ENCODE results near the gene BMAL1.
A peak's percentile ranks its signal among the peaks of the same experiment; 100 is the strongest.

The BMAL1 gene

GRCh38 chr11:13279487-13279834 is 1.9 kb downstream of the BMAL1 start:
- Histone ChIP-seq H3K4me3 (ENCODE audit: low read depth in 1 of 2, low read length in 2 of 2) (peak overlapping the region; percentile 90 to 91), H3K4me1 (ENCODE audit: control insufficient read depth in 1 of 2, insufficient read depth in 2 of 2, low read length in 2 of 2) (peaks cover 12 to 18% of the 10 kb centered on the region in 2 donors), H3K9ac (ENCODE audit: low read depth in 1 of 2, low read length in 2 of 2) (no peak overlapping the region), H3K27ac (ENCODE audit: low read depth, low read length) (no peak overlapping the region), H3K9me3 (ENCODE audit: control insufficient read depth in 1 of 2, low read length in 2 of 2) (no peaks in the 10 kb centered on the region), H3K36me3 (ENCODE audit: control insufficient read depth in 1 of 2, insufficient read depth in 2 of 2, low read length in 2 of 2) (no peaks in the 10 kb centered on the region), H3K27me3 (ENCODE audit: control insufficient read depth in 1 of 2, insufficient read depth in 2 of 2, low read length in 2 of 2) (peaks cover 3 to 10% of the 10 kb centered on the region in 2 donors)

GRCh38 chr11:13280092-13280722 is 2.6 kb downstream of the BMAL1 start:
- Histone ChIP-seq H3K9ac (ENCODE audit: low read depth in 1 of 2, low read length in 2 of 2) (no peak overlapping the region), H3K36me3 (ENCODE audit: control insufficient read depth in 1 of 2, insufficient read depth in 2 of 2, low read length in 2 of 2) (no peaks in the 10 kb centered on the region), H3K27ac (ENCODE audit: low read depth, low read length) (no peak overlapping the region), H3K4me1 (ENCODE audit: control insufficient read depth in 1 of 2, insufficient read depth in 2 of 2, low read length in 2 of 2) (peaks cover 12 to 18% of the 10 kb centered on the region in 2 donors), H3K4me3 (ENCODE audit: low read depth in 1 of 2, low read length in 2 of 2) (no peak overlapping the region), H3K27me3 (ENCODE audit: control insufficient read depth in 1 of 2, insufficient read depth in 2 of 2, low read length in 2 of 2) (peaks cover 3% of the 10 kb centered on the region in 2 donors), H3K9me3 (ENCODE audit: control insufficient read depth in 1 of 2, low read length in 2 of 2) (no peaks in the 10 kb centered on the region)

GRCh38 chr11:13280777-13281176 is 3.2 kb downstream of the BMAL1 start:
- no peak overlapping the region for H3K4me3 ChIP-seq (ENCODE audit: low read depth in 1 of 2, low read length in 2 of 2)
- H3K9ac ChIP-seq (ENCODE audit: low read depth in 1 of 2, low read length in 2 of 2) = no peak overlapping the region
- H3K9me3 ChIP-seq (ENCODE audit: control insufficient read depth in 1 of 2, low read length in 2 of 2) = no peaks in the 10 kb centered on the region
- no peak overlapping the region for H3K27ac ChIP-seq (ENCODE audit: low read depth, low read length)
- H3K36me3 ChIP-seq (ENCODE audit: control insufficient read depth in 1 of 2, insufficient read depth in 2 of 2, low read length in 2 of 2) = no peaks in the 10 kb centered on the region
- H3K4me1 ChIP-seq (ENCODE audit: control insufficient read depth in 1 of 2, insufficient read depth in 2 of 2, low read length in 2 of 2) = peaks cover 13 to 18% of the 10 kb centered on the region in 2 donors
- peaks cover 0 to 3% of the 10 kb centered on the region in 2 donors for H3K27me3 ChIP-seq (ENCODE audit: control insufficient read depth in 1 of 2, insufficient read depth in 2 of 2, low read length in 2 of 2)

- Histone ChIP-seq H3K36me3 (ENCODE audit: control insufficient read depth in 1 of 2, insufficient read depth in 2 of 2, low read length in 2 of 2) (no peaks in the 10 kb centered on the region), H3K4me1 (ENCODE audit: control insufficient read depth in 1 of 2, insufficient read depth in 2 of 2, low read length in 2 of 2) (peaks cover 16 to 31% of the 10 kb centered on the region in 2 donors), H3K27ac (ENCODE audit: low read depth, low read length) (no peak overlapping the region), H3K9ac (ENCODE audit: low read depth in 1 of 2, low read length in 2 of 2) (no peak overlapping the region), H3K27me3 (ENCODE audit: control insufficient read depth in 1 of 2, insufficient read depth in 2 of 2, low read length in 2 of 2) (peaks cover 0 to 3% of the 10 kb centered on the region in 2 donors), H3K9me3 (ENCODE audit: control insufficient read depth in 1 of 2, low read length in 2 of 2) (no peaks in the 10 kb centered on the region), H3K4me3 (ENCODE audit: low read depth in 1 of 2, low read length in 2 of 2) (no peak overlapping the region)
These were observed 6.0 kb downstream of the BMAL1 start for GRCh38 chr11:13283636-13284035.

GRCh38 chr11:13284776-13285588 is 7.4 kb downstream of the BMAL1 start:
- Histone ChIP-seq H3K9me3 (ENCODE audit: control insufficient read depth in 1 of 2, low read length in 2 of 2) (no peaks in the 10 kb centered on the region), H3K27ac (ENCODE audit: low read depth, low read length) (no peak overlapping the region)

GRCh38 chr11:13286279-13286821 is 8.8 kb downstream of the BMAL1 start:
- Histone ChIP-seq H3K9ac (ENCODE audit: low read depth in 1 of 2, low read length in 2 of 2) (no peak overlapping the region), H3K4me3 (ENCODE audit: low read depth in 1 of 2, low read length in 2 of 2) (no peak overlapping the region), H3K36me3 (ENCODE audit: control insufficient read depth in 1 of 2, insufficient read depth in 2 of 2, low read length in 2 of 2) (no peaks in the 10 kb centered on the region), H3K27me3 (ENCODE audit: control insufficient read depth in 1 of 2, insufficient read depth in 2 of 2, low read length in 2 of 2) (no peaks in the 10 kb centered on the region), H3K9me3 (ENCODE audit: control insufficient read depth in 1 of 2, low read length in 2 of 2) (no peaks in the 10 kb centered on the region), H3K4me1 (ENCODE audit: control insufficient read depth in 1 of 2, insufficient read depth in 2 of 2, low read length in 2 of 2) (peaks cover 9 to 23% of the 10 kb centered on the region in 2 donors), H3K27ac (ENCODE audit: low read depth, low read length) (no peak overlapping the region)

More at GRCh38 chr11:13284776-13285588, 7.4 kb downstream of the BMAL1 start:
- Histone ChIP-seq H3K4me1 (ENCODE audit: control insufficient read depth in 1 of 2, insufficient read depth in 2 of 2, low read length in 2 of 2) (peaks cover 9 to 23% of the 10 kb centered on the region in 2 donors), H3K36me3 (ENCODE audit: control insufficient read depth in 1 of 2, insufficient read depth in 2 of 2, low read length in 2 of 2) (no peaks in the 10 kb centered on the region), H3K4me3 (ENCODE audit: low read depth in 1 of 2, low read length in 2 of 2) (no peak overlapping the region), H3K27me3 (ENCODE audit: control insufficient read depth in 1 of 2, insufficient read depth in 2 of 2, low read length in 2 of 2) (no peaks in the 10 kb centered on the region), H3K9ac (ENCODE audit: low read depth in 1 of 2, low read length in 2 of 2) (no peak overlapping the region)

- H3K27ac ChIP-seq (ENCODE audit: low read depth, low read length) = no peak overlapping the region
- H3K36me3 ChIP-seq (ENCODE audit: control insufficient read depth in 1 of 2, insufficient read depth in 2 of 2, low read length in 2 of 2) = no peaks in the 10 kb centered on the region
- H3K9me3 ChIP-seq (ENCODE audit: control insufficient read depth in 1 of 2, low read length in 2 of 2) = no peaks in the 10 kb centered on the region
- H3K4me3 ChIP-seq (ENCODE audit: low read depth in 1 of 2, low read length in 2 of 2) = no peak overlapping the region
- H3K4me1 ChIP-seq (ENCODE audit: control insufficient read depth in 1 of 2, insufficient read depth in 2 of 2, low read length in 2 of 2) = peaks cover 9 to 23% of the 10 kb centered on the region in 2 donors
- H3K27me3 ChIP-seq (ENCODE audit: control insufficient read depth in 1 of 2, insufficient read depth in 2 of 2, low read length in 2 of 2) = no peaks in the 10 kb centered on the region
- no peak overlapping the region for H3K9ac ChIP-seq (ENCODE audit: low read depth in 1 of 2, low read length in 2 of 2)
These were observed 9.4 kb downstream of the BMAL1 start for GRCh38 chr11:13287036-13287435.

- H3K4me1 ChIP-seq (ENCODE audit: control insufficient read depth in 1 of 2, insufficient read depth in 2 of 2, low read length in 2 of 2) = peaks cover 9 to 23% of the 10 kb centered on the region in 2 donors
- H3K4me3 ChIP-seq (ENCODE audit: low read depth in 1 of 2, low read length in 2 of 2) = no peak overlapping the region
- H3K36me3 ChIP-seq (ENCODE audit: control insufficient read depth in 1 of 2, insufficient read depth in 2 of 2, low read length in 2 of 2) = no peaks in the 10 kb centered on the region
- H3K9me3 ChIP-seq (ENCODE audit: control insufficient read depth in 1 of 2, low read length in 2 of 2) = no peaks in the 10 kb centered on the region
- H3K27me3 ChIP-seq (ENCODE audit: control insufficient read depth in 1 of 2, insufficient read depth in 2 of 2, low read length in 2 of 2) = no peaks in the 10 kb centered on the region
- H3K9ac ChIP-seq (ENCODE audit: low read depth in 1 of 2, low read length in 2 of 2) = no peak overlapping the region
- no peak overlapping the region for H3K27ac ChIP-seq (ENCODE audit: low read depth, low read length)
These were observed 10.1 kb downstream of the BMAL1 start for GRCh38 chr11:13287681-13288080.

GRCh38 chr11:13288375-13289029 is 10.9 kb downstream of the BMAL1 start:
- Histone ChIP-seq H3K27ac (ENCODE audit: low read depth, low read length) (no peak overlapping the region), H3K4me1 (ENCODE audit: control insufficient read depth in 1 of 2, insufficient read depth in 2 of 2, low read length in 2 of 2) (peaks cover 9 to 23% of the 10 kb centered on the region in 2 donors), H3K27me3 (ENCODE audit: control insufficient read depth in 1 of 2, insufficient read depth in 2 of 2, low read length in 2 of 2) (no peaks in the 10 kb centered on the region), H3K9ac (ENCODE audit: low read depth in 1 of 2, low read length in 2 of 2) (no peak overlapping the region), H3K9me3 (ENCODE audit: control insufficient read depth in 1 of 2, low read length in 2 of 2) (no peaks in the 10 kb centered on the region), H3K36me3 (ENCODE audit: control insufficient read depth in 1 of 2, insufficient read depth in 2 of 2, low read length in 2 of 2) (no peaks in the 10 kb centered on the region), H3K4me3 (ENCODE audit: low read depth in 1 of 2, low read length in 2 of 2) (no peak overlapping the region)

- no peak overlapping the region for H3K27ac ChIP-seq (ENCODE audit: low read depth, low read length)
- no peaks in the 10 kb centered on the region for H3K36me3 ChIP-seq (ENCODE audit: control insufficient read depth in 1 of 2, insufficient read depth in 2 of 2, low read length in 2 of 2)
- no peaks in the 10 kb centered on the region for H3K9me3 ChIP-seq (ENCODE audit: control insufficient read depth in 1 of 2, low read length in 2 of 2)
- no peak overlapping the region for H3K9ac ChIP-seq (ENCODE audit: low read depth in 1 of 2, low read length in 2 of 2)
- H3K4me3 ChIP-seq (ENCODE audit: low read depth in 1 of 2, low read length in 2 of 2) = no peak overlapping the region
- peaks cover 9 to 23% of the 10 kb centered on the region in 2 donors for H3K4me1 ChIP-seq (ENCODE audit: control insufficient read depth in 1 of 2, insufficient read depth in 2 of 2, low read length in 2 of 2)
- H3K27me3 ChIP-seq (ENCODE audit: control insufficient read depth in 1 of 2, insufficient read depth in 2 of 2, low read length in 2 of 2) = no peaks in the 10 kb centered on the region
These were observed 11.5 kb downstream of the BMAL1 start for GRCh38 chr11:13289081-13289480.

Measured in duodenal mucosa (tissue), 2 donors.